ENCODE measurements around the gene NR6A1. TPM values are rescaled to one million over a fixed set of nuclear protein-coding genes. Genes with fewer than 3 reads are reported as not detected.

NR6A1 gene
- total RNA-seq, 1 experiment from 2014 or later, result 99.3 TPM

DNA sequence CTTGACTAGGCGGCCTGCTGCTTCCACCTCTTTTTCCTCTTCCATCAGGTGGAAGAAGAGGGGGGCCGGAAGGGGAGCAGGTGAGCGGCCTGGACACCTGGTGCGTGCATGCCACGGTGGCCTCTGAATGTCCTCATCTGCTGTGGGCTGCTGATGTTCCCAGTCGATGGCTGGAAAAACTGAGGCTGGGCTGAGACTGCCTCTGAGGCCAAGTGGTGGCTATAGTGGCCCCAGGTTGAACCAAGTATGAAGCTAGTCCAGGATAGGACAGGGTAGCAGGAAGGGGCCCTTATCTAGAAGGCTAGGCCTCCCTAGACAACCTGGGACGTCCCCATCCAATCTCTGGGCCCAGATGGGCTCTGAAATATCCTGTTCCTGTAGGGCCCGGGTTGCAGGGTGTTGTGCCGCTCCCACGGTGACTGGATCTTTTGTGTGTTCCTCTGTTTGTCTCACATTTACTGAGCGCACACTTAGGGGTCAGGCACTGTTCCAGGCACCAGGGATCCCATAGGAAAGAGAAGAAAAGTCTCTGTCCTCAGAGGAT lies 263.2 kb downstream of the NR6A1 start:
- WGBS (ENCODE audit: extremely low coverage, insufficient read length, low lambda C conversion rate), result no CpG with 5 or more reads among the region's 11 CpGs
- no peaks in the 10 kb centered on the region for H4K20me1 ChIP-seq (ENCODE audit: control insufficient read depth, insufficient read depth, insufficient read length)
- no peak overlapping the region for H4K5ac ChIP-seq (ENCODE audit: insufficient read length, low read depth, low read length)
- peaks cover 0 to 2% (median 0%) of the 10 kb centered on the region in 3 experiments; a peak in 1 of 7 replicates for H3K36me3 Mint-ChIP-seq (ENCODE audit: insufficient read depth in 1 of 3, low read depth in 3 of 3)
- H3K9ac ChIP-seq (ENCODE audit: extremely low read depth, insufficient read length, low read length), result no peak overlapping the region
- no peaks in the 10 kb centered on the region for H3K79me2 ChIP-seq (ENCODE audit: insufficient read depth, low read length)
- H3K4me3 Mint-ChIP-seq, result no peak overlapping the region
- peaks cover 21% of the 10 kb centered on the region for H3K27me3 ChIP-seq (ENCODE audit: insufficient read depth, low read length)
- peaks cover 0 to 8% of the 10 kb centered on the region in 2 experiments; a peak in 3 of 5 replicates for H3K9me3 Mint-ChIP-seq
- no peak overlapping the region for H3K56ac ChIP-seq (ENCODE audit: insufficient read length, low read depth, low read length)
- H4K8ac ChIP-seq (replicated peaks; ENCODE audit: insufficient read length, low read depth, low read length), result no peak overlapping the region
- H3K23me2 ChIP-seq (ENCODE audit: insufficient read length, low read depth, low read length, poor library complexity, severe bottlenecking), result peaks cover 6% of the 10 kb centered on the region
- H2AFZ ChIP-seq (ENCODE audit: low read length), result no peak overlapping the region
- H2BK120ac ChIP-seq (ENCODE audit: low read depth, low read length, poor library complexity, severe bottlenecking), result no peak overlapping the region
- H3K18ac ChIP-seq (ENCODE audit: insufficient read length, low read depth, low read length), result no peak overlapping the region
- peak; percentile 25 for DNase-seq
- no peaks in the 10 kb centered on the region for H3K9me3 ChIP-seq (ENCODE audit: control insufficient read depth, low read depth, low read length)
- no peak overlapping the region for H2BK15ac ChIP-seq (ENCODE audit: low read depth, low read length)
- H3K27me3 Mint-ChIP-seq (ENCODE audit: low read depth), result peaks cover 35% of the 10 kb centered on the region
- no peak overlapping the region for H3K27ac ChIP-seq (ENCODE audit: insufficient read length, low read depth, low read length)
- no peak overlapping the region for H2BK5ac ChIP-seq (ENCODE audit: insufficient read length, low read length)
- no peak overlapping the region for H3K27ac Mint-ChIP-seq
- H3K14ac ChIP-seq (ENCODE audit: insufficient read depth, low read length), result no peak overlapping the region
- no peak overlapping the region for H3K4me2 ChIP-seq (ENCODE audit: insufficient read depth, insufficient read length, low read length)
- peaks cover 9 to 34% of the 10 kb centered on the region in 2 experiments for H3K4me1 Mint-ChIP-seq
- no peak overlapping the region for H3K4ac ChIP-seq (ENCODE audit: low read depth, low read length)
- TF ChIP-seq, protein P1, sequence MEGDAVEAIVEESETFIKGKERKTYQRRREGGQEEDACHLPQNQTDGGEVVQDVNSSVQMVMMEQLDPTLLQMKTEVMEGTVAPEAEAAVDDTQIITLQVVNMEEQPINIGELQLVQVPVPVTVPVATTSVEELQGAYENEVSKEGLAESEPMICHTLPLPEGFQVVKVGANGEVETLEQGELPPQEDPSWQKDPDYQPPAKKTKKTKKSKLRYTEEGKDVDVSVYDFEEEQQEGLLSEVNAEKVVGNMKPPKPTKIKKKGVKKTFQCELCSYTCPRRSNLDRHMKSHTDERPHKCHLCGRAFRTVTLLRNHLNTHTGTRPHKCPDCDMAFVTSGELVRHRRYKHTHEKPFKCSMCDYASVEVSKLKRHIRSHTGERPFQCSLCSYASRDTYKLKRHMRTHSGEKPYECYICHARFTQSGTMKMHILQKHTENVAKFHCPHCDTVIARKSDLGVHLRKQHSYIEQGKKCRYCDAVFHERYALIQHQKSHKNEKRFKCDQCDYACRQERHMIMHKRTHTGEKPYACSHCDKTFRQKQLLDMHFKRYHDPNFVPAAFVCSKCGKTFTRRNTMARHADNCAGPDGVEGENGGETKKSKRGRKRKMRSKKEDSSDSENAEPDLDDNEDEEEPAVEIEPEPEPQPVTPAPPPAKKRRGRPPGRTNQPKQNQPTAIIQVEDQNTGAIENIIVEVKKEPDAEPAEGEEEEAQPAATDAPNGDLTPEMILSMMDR (conservative IDR thresholded peaks at IDR 0.05), result no peak
- H3T11ph ChIP-seq (ENCODE audit: low read length), result no peak overlapping the region
- no peak overlapping the region for H3K23ac ChIP-seq (ENCODE audit: insufficient read length, low read depth, low read length)
- no peak overlapping the region for H2AK5ac ChIP-seq (ENCODE audit: insufficient read length, low read length)
- no peak overlapping the region for H2BK12ac ChIP-seq (ENCODE audit: insufficient read length, low read depth, low read length)
- H3K79me1 ChIP-seq (ENCODE audit: insufficient read depth, low read depth, low read length, poor library complexity, severe bottlenecking), result no peaks in the 10 kb centered on the region
- no peak overlapping the region for H4K91ac ChIP-seq (ENCODE audit: insufficient read length, low read depth, low read length)
- peaks cover 4% of the 10 kb centered on the region; the same call in 1 of the 2 replicates for H3K4me1 ChIP-seq (ENCODE audit: insufficient read depth, low read length)
- H2BK20ac ChIP-seq (ENCODE audit: low read depth, low read length, poor library complexity, severe bottlenecking), result no peak overlapping the region

All from H9 (cell line).